ENCODE data around the gene PDE7B.

GRCh38 chr6:136039185-136039584 is 187.7 kb downstream of the PDE7B start:
- TF ChIP-seq PBX3 (IDR thresholded peaks at IDR 0.05), result no peak
- TF ChIP-seq USF2 (IDR thresholded peaks at IDR 0.05; ENCODE audit: borderline replicate concordance, low read depth, low read length), result no peak
- no peak for TF ChIP-seq CTCF (IDR thresholded peaks at IDR 0.05)
- no peak for TF ChIP-seq RAD21 (IDR thresholded peaks at IDR 0.05; ENCODE audit: low read length)
- no peak for TF ChIP-seq POLR2AphosphoS5 (IDR thresholded peaks at IDR 0.05; ENCODE audit: low read depth, low read length)
- TF ChIP-seq SMC3 (IDR thresholded peaks at IDR 0.05; ENCODE audit: low read depth, low read length), result no peak
- TF ChIP-seq IRF3 (IDR thresholded peaks at IDR 0.05; ENCODE audit: low read depth, low read length), result no peak
- no peak for TF ChIP-seq TEAD4 (IDR thresholded peaks at IDR 0.05; ENCODE audit: borderline replicate concordance, insufficient read depth)
- no peak for TF ChIP-seq FOXM1 (IDR thresholded peaks at IDR 0.05; ENCODE audit: low read depth)

Data from SK-N-SH (cell line).